HT-29 (cell line): ENCODE results near the gene PMF1. TPM values are rescaled to one million over a fixed set of nuclear protein-coding genes. Genes with fewer than 3 reads are reported as not detected.
"Not testable (repeated sequence)": the region's sequence is repeated elsewhere in the genome, so short reads cannot be mapped to it uniquely, and the experiment has no call there.

ENCODE experiments used
- DNase-seq: peaks from one replicate; pipeline ENCODE4 v3.0.0-alpha.2; 2015; ENCODE audit warnings: low spot score
- total RNA-seq: library from RNA; depleted of rRNA; stranded (reverse); fragments of >200 nt; shearing (Covaris generic); gene quantifications from 2 replicates; pipeline ENCODE4 v1.2.3, GENCODE V29; 2014; rRNA removed

The PMF1 gene, protein sequence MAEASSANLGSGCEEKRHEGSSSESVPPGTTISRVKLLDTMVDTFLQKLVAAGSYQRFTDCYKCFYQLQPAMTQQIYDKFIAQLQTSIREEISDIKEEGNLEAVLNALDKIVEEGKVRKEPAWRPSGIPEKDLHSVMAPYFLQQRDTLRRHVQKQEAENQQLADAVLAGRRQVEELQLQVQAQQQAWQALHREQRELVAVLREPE
- 111 and 122 TPM in 2 replicates for total RNA-seq

DNA sequence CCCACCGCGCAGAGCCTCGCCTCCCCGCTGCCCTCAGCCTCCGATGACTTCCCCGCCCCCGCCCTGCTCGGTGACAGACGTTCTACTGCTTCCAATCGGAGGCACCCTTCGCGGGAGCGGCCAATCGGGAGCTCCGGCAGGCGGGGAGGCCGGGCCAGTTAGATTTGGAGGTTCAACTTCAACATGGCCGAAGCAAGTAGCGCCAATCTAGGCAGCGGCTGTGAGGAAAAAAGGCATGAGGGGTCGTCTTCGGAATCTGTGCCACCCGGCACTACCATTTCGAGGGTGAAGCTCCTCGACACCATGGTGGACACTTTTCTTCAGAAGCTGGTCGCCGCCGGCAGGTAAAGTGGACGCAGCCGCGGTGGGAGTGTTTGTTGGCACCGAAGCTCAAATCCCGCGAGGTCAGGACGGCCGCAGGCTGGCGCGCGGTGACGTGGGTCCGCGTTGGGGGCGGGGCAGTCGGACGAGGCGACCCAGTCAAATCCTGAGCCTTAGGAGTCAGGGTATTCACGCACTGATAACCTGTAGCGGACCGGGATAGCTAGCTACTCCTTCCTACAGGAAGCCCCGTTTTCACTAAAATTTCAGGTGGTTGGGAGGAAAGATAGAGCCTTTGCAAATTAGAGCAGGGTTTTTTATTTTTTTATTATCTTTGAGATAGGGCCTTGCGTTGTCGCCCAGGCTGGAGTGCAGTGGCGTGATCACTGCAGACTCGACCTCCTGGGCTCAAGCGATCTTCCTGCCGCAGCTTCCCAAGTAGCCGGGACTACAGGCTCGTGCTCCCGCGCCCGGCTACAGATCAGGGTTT is at the start of gene PMF1:
Gene PMF1 (plus strand): TSS at position 175 of the 811 bp plus-strand sequence. CDS start 9 bp downstream, at position 184.
- peak; percentile 95 for DNase-seq

DNA sequence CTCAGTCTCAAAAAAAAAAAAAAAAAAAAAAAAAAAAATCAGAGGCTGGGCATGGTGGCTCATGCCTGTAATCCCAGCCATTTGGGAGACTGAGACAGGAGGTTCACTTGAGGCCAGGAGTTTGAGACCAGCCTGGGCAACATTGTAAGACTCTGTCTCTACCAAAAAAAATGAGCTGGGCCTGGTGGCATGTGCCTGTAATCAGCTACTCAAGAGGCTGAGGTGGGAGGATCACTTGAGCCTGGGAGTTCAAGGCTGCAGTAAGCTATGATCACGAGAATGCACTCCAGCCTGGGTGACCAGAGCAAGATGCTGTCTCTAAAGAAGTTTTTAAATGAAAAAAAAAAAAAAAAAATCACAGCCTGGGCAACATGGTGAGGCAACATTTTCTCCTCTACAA is 49.1 kb upstream of the PMF1 start:
- no peak for DNase-seq

DNA sequence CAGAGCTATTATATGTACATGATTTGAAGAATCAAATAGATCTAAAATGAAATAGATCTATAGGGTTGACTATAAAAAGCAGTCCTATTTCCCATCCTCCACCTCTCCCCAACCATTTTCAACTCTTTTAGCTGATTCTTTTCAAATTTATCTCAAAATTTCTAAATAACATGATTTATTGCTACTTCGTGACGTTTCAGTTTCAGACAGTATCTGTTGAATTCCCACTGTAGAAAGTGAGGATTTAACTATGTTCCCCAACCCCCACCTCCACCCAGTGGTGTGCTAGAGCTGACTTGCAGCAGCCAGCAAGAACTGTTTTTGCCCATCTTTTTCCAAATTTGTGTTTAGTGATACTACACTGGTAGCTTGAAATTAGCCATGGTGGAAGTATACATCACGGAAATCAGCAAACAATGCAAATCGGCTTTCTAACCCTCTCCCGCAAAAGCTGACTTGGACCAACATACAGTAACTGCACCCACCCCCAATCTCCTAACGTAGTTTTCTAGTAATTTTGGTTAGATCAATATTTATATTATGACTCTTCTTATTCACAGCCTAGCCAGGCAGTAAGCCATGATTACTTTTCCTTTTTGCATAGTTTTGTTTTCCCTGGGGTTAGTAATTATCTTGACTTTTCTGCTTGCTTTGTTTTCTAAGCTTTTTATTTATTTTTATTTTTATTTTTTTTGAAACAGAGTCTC is 48.5 kb upstream of the PMF1 start:
- no peak for DNase-seq

DNA sequence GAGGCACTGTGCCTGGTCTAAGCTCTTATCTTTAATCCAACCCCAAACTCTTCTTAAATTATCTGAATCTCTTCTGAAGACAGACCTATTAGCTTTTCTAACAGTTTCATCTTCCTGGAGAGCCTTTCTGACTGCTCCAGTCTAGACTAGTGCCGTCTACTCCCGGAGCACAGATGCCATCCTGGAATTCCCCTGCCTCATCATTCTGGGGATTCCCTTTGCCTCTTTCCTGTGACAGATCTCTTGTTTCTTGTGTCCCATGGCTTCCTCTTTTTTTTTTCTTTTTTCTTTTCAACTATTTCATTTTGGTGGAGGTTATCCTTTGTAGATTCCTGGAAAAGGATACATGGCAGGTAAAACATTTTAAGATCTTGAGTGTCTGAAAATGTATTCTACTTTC is 47.7 kb upstream of the PMF1 start:
- DNase-seq: no peak

DNA sequence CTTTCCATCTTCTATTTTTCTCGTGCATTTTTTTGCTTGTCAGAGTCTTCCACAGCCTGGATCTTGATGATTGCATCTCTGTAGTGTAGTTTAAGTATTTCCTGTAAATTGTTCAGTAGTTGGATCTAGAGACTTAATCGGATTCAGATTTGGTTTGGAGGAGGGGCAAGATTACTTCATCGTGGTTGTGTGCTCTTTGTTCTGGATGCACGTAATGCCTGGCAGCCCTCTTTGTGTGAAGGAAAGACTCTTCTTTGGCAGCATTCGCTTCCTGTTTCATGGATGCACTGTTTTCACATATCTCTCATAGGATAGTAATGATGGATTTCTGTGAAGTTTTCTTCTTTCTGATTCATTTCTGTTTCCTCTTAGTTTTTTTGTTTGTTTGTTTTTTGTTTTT is 45.3 kb upstream of the PMF1 start:
- no peak for DNase-seq

DNA sequence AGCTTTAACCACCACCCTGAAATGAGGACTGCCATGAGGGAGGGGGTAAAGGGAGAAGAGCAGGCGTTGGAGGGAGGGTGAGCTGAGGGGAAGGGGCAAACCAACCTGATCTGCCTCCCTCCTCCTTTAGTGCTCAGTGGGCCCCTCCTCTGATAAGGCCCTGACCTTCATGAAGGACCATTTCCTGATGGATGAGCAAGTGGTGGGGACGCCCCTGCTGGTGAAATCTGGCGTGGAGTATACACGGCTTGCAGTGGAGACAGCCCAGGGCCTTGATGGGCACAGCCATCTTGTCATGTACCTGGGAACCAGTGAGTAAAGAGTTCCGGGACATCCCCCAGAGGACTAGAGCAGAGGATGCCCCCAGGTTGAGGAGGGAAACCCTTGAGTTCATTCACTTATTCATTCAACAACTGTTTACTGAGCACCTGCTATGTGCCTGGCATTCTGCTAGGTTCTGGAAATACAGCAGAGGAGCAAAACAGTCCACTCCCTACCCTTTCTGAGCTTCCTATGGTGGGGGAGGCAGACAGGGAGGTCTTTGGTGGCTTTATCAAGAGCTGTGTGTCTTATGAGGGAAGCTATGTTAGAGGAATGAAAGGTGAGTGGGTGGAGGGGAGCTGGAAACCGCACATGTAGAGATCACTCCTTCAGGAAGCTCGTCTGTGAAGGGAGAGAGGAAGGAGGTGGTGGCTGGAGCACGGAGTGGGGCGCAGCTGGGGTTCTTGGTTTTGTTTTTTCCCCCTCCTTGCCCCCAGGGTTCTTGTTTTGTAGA is 39.9 kb upstream of the PMF1 start:
- DNase-seq: no peak

DNA sequence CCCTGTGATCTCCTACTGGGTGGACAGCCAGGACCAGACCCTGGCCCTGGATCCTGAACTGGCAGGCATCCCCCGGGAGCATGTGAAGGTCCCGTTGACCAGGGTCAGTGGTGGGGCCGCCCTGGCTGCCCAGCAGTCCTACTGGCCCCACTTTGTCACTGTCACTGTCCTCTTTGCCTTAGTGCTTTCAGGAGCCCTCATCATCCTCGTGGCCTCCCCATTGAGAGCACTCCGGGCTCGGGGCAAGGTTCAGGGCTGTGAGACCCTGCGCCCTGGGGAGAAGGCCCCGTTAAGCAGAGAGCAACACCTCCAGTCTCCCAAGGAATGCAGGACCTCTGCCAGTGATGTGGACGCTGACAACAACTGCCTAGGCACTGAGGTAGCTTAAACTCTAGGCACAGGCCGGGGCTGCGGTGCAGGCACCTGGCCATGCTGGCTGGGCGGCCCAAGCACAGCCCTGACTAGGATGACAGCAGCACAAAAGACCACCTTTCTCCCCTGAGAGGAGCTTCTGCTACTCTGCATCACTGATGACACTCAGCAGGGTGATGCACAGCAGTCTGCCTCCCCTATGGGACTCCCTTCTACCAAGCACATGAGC is 36.1 kb upstream of the PMF1 start:
- DNase-seq: no peak

DNA sequence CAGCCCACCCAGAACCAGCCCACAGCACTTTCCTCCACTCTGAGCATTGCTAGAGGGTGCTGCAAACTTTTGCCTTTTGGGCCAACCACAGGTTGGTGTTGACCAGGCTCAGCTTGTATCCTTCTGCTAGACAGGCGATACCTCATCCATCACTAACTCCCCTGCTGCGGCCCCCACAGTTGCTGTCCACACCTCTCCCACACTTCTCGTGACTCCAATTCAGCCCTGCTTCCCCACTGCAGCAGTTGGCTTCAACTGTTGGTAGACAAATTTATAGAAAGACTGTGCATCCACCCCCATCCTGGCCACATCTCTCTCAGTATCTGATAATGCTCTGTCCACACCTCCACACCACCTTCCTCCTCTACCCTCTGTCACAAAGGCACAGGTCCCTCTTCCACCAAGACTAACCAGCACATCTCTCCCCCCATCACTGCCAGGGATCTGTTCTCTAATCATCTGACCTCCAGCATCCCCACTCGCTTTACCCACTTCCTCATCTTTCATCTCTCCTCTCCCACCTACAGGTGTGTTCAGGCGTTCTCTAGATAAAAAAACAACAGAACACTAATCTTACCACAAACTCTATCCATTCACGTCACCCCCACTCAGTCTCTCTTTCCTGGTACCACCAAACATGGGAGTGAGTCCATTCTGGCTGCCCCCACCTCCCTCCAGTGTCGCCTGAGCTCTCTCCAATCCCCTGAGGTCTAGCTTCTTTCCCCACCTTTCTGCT is 34.7 kb upstream of the PMF1 start:
- no peak for DNase-seq

DNA sequence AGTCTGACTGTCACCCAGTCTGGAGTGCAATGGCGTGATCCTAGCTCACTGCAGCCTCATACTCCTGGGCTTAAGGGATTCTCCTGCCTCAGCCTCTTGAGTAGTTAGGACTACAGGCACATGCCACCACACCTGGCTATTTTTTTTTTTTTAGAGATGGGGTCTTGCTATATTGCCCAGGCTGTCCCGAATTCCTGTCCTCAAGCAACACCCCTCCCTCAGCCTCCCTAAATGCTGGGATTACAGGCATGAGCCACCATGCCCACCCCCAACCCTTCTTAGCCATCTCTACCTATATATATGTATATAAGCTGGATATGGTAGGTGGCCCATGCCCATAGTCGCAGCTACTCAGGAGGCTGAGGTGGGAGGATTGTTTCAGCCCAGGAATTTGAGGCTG is 32.3 kb upstream of the PMF1 start:
- DNase-seq: no peak

DNA sequence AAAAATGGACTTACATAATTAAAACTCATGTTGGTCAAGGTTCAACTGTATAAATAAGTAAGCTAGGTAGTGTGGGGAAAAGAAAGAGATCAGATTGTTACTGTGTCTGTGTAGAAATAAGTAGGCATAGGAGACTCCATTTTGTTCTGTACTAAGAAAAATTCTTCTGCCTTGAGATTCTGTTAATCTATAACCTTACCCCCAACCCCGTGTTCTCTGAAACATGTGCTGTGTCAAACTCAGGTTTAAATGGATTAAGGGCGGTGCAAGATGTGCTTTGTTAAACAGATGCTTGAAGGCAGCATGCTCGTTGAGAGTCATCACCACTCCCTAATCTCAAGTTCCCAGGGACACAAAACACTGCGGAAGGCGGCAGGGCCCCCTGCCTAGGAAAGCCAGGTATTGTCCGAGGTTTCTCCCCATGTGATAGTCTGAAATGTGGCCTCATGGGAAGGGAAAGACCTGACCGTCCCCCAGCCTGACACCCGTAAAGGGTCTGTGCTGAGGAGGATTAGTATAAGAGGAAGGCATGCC is 31.3 kb upstream of the PMF1 start:
- peak; percentile 12 for DNase-seq

DNA sequence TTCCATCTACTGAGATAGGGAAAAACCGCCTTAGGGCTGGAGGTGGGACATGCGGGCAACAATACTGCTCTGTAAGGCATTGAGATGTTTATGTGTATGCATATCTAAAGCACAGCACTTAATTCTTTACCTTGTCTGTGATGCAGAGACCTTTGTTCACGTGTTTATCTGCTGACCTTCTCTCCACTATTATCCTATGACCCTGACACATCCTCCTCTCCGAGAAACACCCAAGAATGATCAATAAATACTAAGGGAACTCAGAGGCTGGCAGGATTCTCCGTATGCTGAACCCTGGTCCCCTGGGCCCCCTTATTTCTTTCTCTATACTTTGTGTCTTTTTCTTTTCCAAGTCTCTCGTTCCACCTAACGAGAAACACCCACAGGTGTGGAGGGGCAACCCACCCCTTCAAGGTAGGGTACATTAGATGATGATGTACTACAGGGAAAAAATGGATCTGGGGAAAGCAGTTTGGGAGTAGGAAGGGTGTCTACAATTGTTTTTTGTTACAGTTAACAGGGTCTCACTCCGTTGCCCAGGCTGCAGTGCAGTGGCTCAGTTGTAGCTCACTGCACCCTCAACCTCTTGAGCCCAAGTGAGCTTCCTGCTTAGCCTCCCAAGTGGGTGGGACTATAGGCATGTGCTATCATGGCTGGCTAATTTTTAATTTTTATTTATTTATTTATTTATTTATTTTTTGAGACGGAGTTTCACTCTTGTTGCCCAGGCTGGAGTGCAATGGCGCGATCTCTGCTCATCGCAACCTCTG is 30.6 kb upstream of the PMF1 start:
- not testable (repeated sequence) for DNase-seq

DNA sequence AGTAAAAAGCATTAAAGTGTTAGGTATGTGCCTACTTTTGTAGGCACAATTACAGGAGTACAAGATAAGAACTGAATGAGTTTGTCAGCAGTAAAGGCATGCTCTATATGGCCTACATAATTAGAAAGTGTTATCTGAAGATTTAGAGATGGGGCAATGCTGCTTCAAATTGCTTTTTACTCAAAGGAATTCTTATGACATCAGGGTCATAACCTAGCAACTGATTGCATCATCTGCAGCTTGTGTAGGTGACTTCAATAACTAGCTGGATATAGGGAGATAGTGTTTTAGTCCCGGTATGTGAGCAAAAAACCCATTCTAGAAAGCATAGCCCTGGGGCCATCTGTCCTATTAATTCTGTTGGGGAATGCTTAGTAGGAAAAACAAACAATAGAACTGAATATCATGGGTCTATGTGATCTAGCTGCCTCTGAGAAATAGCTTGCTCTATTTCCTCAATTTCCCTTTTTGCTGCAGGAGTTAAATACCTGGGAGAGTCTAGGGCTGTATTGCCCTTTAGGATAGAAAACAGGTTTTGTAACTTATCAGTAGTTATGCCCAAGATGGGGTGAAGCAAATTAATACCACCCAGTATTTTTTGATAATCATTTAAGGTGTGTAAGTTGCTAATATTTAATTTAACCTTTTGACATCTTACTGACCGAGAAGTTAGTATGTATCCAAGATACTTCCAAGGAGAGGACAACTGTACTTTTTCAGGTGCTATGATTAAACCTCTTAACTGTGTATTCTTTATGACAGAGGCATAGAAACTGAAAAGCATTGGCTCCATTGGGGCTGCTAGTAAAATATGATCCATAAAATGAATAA is 26.2 kb upstream of the PMF1 start:
- not testable (repeated sequence) for DNase-seq

DNA sequence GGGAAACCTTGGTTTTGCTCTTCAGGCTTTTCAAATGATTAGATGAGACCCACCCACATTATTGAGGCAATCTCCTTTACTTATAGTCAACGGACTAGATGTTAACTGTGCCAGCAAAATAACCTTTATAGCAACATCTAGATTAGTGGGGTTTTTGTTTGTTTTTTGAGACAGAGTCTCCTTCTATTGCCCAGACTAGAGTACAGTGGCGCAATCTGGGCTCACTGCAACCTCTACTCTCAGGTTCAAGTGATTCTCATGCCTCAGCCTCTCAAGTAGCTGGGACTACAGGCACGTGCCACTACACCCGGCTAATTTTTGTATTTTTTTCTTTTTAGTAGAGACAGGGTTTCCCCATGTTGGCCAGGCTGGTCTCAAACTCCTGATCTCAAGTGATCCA is 22.5 kb upstream of the PMF1 start:
- DNase-seq: not testable (repeated sequence)

DNA sequence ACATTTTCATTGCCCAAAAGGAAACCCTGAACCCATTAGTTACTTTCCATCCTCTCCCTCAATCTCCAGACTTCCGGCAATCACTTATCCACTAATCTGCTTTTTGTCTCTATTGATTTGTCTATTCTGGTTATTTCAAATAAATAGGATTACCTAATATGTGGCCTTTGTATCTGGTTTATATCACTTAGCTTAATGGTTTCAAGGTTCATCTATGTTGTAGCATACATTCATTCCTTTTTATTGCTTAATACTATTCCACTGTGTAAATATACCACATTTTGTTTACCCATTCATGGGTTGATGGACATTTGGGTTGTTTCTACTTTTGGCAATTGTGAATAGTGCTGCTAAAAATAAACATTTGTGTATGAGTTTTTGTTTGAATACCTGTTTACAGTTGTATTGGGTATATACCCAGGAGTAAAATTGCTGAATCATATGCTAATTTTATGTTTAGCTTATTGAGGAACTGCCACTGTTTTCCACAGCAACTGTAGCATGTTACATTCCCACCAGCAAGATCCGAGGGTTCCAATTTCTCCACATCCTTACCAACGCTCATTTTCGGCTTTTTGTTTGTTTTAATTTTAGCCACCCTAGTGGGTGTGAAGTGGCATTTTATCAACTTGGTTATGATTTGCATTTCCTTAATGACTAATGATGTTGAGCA is 21.4 kb upstream of the PMF1 start:
- DNase-seq: no peak

DNA sequence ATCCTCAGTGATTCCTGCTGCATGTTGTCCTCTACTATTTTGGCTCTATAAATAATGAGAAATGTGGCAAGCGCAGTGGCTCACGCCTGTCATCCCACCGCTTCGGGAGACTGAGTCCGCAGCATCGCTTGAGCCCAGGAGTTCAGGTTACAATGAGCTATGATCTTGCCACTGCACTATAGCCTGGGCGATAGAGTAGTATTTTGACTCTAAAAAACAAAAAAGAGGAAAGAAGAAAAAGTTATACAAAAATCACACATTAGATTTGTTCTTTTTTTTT is 19.7 kb upstream of the PMF1 start:
- DNase-seq: no peak

DNA sequence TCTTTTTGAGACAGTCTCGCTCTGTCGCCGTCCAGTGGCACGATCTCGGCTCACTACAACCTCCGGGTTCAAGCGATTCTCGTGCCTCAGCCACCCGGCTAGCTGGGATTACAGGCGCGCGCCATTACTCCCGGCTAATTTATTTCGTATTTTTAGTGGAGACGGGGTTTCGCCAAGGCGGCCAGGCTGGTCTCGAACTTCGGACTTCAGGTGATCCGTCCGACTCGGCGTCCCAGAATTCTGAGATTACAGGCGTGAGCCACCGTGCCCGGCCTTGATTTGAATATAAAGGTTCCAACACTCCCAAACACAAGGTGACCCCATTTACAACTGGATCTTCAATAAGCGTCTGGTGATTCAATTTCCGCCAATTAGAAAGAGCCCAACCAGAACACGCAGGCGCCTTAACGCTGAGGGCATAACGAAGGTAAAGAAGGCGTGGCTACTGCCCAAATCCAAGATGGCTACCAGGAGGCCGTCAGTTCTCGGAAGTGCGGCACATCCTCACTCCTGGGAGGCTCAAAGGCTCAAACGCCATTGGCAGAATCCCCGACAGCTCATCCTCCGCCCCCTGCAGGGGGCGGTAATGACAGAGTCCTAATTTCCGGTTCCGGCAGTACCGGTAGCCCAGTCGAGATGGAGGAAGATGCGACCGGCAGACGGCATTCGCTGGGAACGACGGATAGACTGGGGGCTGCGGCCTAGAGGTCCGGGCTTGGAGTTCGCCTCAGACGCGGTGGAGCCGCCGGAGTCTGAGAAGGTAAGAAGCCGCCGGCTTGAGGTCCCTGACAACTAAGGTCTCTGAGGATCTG is 19.1 kb upstream of the PMF1 start, which contains the start of gene SLC25A44:
Gene SLC25A44 (plus strand): TSS at position 617 of the 812 bp plus-strand sequence. CDS start 5,744 bp downstream, outside the sequence.
- DNase-seq: peak; percentile 98

DNA sequence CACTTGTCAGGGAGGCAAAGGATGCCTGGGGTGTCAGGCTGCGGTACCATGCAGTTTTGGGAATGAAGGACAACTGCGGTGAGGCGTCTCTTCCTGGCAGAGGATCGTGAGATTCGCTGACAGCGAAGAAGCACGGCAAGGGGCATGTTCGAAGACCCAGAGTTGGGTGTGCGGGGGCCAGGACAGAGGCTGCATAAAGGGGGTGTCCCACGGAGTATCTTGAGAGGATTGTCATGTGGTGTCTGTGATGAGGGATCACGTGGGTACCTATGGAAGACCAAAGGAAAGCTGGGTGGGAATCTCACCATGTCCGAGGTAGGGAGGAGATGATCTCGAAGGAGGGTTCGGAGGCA is 18.5 kb upstream of the PMF1 start:
- DNase-seq: no peak
